Neural progenitor cell (in vitro differentiated cells): ENCODE data around the gene ERICH6B.

Experiments
- EZH2 ChIP-seq: fragments of 200-600 bp; sonication (generic); IDR thresholded peaks from 2 replicates; pipeline ENCODE4 v1.6.1; 2017; ENCODE audit warnings: antibody characterized with exemption, mild to moderate bottlenecking, moderate library complexity
- TF ChIP-seq, protein P1 (sequence below): fragments of 200-600 bp; sonication (generic); IDR thresholded peaks from 2 replicates; pipeline ENCODE4 v1.5.1; 2017; ENCODE audit warnings: antibody characterized with exemption, mild to moderate bottlenecking

DNA sequence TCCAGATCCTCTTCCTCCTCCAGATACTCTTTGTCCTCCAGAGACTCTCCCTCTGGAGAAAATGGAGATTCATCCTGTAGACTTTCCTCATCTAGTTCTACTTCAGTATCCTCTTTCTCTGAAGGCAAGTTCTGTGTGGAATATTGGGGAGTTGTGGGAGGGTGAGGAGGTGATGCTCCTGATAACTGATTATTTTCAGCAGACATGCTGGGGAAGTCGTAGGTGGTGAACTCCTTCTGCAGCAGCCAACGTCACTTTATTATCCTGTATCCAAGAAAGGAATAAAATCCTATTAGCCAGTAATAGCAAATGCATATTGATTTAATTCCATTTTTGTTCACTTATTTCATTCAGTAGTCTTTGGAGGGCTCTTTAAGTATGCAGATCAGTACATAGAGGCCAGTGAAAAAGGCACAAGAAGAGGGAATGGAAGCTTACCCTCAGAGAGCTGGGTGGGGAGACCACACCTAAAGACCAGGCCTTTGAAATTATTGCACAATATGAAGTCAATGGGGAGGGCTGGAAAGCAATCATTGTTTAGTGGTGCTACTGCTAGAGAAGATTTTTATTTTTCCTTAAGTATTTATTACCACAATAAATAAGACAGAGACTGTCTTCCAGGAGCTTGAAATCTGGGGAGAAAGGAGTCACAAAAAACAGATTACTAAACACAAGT, 18.6 kb downstream of the ERICH6B start:
- no peak for TF ChIP-seq EZH2
- TF ChIP-seq, protein P1, sequence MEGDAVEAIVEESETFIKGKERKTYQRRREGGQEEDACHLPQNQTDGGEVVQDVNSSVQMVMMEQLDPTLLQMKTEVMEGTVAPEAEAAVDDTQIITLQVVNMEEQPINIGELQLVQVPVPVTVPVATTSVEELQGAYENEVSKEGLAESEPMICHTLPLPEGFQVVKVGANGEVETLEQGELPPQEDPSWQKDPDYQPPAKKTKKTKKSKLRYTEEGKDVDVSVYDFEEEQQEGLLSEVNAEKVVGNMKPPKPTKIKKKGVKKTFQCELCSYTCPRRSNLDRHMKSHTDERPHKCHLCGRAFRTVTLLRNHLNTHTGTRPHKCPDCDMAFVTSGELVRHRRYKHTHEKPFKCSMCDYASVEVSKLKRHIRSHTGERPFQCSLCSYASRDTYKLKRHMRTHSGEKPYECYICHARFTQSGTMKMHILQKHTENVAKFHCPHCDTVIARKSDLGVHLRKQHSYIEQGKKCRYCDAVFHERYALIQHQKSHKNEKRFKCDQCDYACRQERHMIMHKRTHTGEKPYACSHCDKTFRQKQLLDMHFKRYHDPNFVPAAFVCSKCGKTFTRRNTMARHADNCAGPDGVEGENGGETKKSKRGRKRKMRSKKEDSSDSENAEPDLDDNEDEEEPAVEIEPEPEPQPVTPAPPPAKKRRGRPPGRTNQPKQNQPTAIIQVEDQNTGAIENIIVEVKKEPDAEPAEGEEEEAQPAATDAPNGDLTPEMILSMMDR = no peak
